Heart left ventricle (tissue), 16 donors: ENCODE results near the gene LZTS3. TPM values are rescaled to one million over a fixed set of nuclear protein-coding genes. Genes with fewer than 3 reads are reported as not detected.

Experiments
- ATAC-seq, 4 donors: fragments of 200-7000 bp; cut with Tn5 transposase; one replicate each; pipeline ENCODE4 v1.9.1; 2020 to 2022; ENCODE audit warnings: moderate library complexity in 4 of 4, mild to moderate bottlenecking in 3 of 4, moderate number of reproducible peaks in 1 of 4
- DNase-seq, 5 donors: peaks; one replicate each; pipeline ENCODE4 v3.0.0-alpha.2; 2020
- H3K27ac ChIP-seq, 12 donors: fragments of 200-600 bp; sonication (generic) in 4 of 12; one replicate each; pipeline versions ENCODE4 v1.5.0 to v1.8.0; 2016 to 2022; ENCODE audit warnings: mild to moderate bottlenecking in 2 of 12
- H3K27me3 ChIP-seq, 9 donors: fragments of 200-600 bp; sonication (generic) in 2 of 9; one replicate each; pipeline versions ENCODE4 v1.5.1 to v1.8.0; 2016 to 2022; ENCODE audit warnings: mild to moderate bottlenecking in 3 of 9
- H3K36me3 ChIP-seq, 9 donors: fragments of 200-600 bp; sonication (generic) in 2 of 9; one replicate each; pipeline versions ENCODE4 v1.5.0 to v1.8.0; 2018 to 2022; ENCODE audit warnings: mild to moderate bottlenecking in 2 of 9
- H3K4me1 ChIP-seq, 12 donors: fragments of 200-600 bp; sonication (generic) in 4 of 12; one replicate each; pipeline versions ENCODE4 v1.5.0 to v1.8.0; 2016 to 2022; ENCODE audit warnings: mild to moderate bottlenecking in 3 of 12
- H3K4me3 ChIP-seq, 12 donors: fragments of 200-600 bp; sonication (generic) in 4 of 12; one replicate each; pipeline versions ENCODE4 v1.5.0 to v1.8.0; 2017 to 2022; ENCODE audit warnings: mild to moderate bottlenecking in 9 of 12, moderate library complexity in 4 of 12
- H3K9me3 ChIP-seq, 12 donors: fragments of 200-600 bp; sonication (generic) in 4 of 12; one replicate each; pipeline versions ENCODE4 v1.5.0 to v1.8.0; 2016 to 2022; ENCODE audit warnings: mild to moderate bottlenecking in 1 of 12
- POLR2A ChIP-seq, 2 donors: fragments of 450-650 bp; IDR thresholded peaks; one replicate each; pipeline ENCODE4 v1.6.1; 2017; ENCODE audit warnings: antibody characterized with exemption in 2 of 2, mild to moderate bottlenecking in 2 of 2, moderate library complexity in 2 of 2
- WGBS, 4 donors: extraction: QIAGEN DNeasy Blood & Tissue Kit in 2 of 4; methylation state at CpG; one replicate each; pipeline versions ENCODE4 v1.1.5 to v1.1.7; 2013 to 2018; 5-methylcytosine and 5-hydroxymethylcytosine counted together
- intact Hi-C, 10 donors: fragments of 100-400 bp; cut with DNase I; formaldehyde crosslinking; loops; one replicate each; pipeline versions ENCODE4 v1.11.1 to v1.14.2; 2022
- polyA plus RNA-seq, 2 donors: library from polyadenylated mRNA; stranded (reverse); fragments of 200-250 nt; gene quantifications; one replicate each; pipeline ENCODE4 v1.2.3, GENCODE V29; 2013
- total RNA-seq, 9 donors: library from RNA; depleted of rRNA in 2 of 9; stranded (reverse); fragments of >200 nt in 2 of 9; fragmentation: NEBNext Ultra II Directional in 3 of 9; extraction: Animal tissue kit (Norgen Biotek cat#: 25700) in 3 of 9; gene quantifications; one replicate each; pipeline versions ENCODE4 v1.1.0 to v1.2.4, GENCODE V29; 2016 to 2023
- TF ChIP-seq, protein P1 (sequence below), 12 donors: fragments of 200-600 bp; sonication (generic) in 4 of 12; IDR thresholded peaks; one replicate each; pipeline versions ENCODE4 v1.5.0 to v1.8.0; 2018 to 2022; ENCODE audit warnings: antibody characterized with exemption in 12 of 12, mild to moderate bottlenecking in 5 of 12
- donor health status: ischemic (EF 13 %, LVEDD 7.1; RV severe dilation, severe dysfunction).
- donor health status: healthy with polysubstance abuse.
- donor health status: DM: no; HTN: yes; CAD: no.
- donor health status: DM: no; HTN: no; CAD: no.
- donor health status: ischemic (EF 25% LVEDD 6.9; RV normal size, moderate dysfunction).
- donor health status: ischemic (EF 25% LVEDD 5.7; RV mildly dilated, moderate dysfunction).
- donor health status: healthy.
- donor health status: DM: yes; HTN: yes; CAD: no.
- donor health status: ischemic (EF 35%, LVEDD 5.7; RV mildly dilated, moderate dysfunction).
- donor health status: nonischemic (EF 11% LVEDD 7.7; RV severe dilation, severe dysfunction).
- donor health status: DM: yes; HTN: yes; CAD: no.
- donor health status: PGD.
- donor health status: ischemic (EF 29% LVEDD 5.4; RV normal size, mild dysfunction).
- donor health status: nonischemic (EF 23%, LVEDD 6.1; RV moderate dilation, normal function).

Gene LZTS3
- total and polyA plus RNA-seq, 11 donors, result 6.8 to 28.4 (median 13.1) TPM

DNA sequence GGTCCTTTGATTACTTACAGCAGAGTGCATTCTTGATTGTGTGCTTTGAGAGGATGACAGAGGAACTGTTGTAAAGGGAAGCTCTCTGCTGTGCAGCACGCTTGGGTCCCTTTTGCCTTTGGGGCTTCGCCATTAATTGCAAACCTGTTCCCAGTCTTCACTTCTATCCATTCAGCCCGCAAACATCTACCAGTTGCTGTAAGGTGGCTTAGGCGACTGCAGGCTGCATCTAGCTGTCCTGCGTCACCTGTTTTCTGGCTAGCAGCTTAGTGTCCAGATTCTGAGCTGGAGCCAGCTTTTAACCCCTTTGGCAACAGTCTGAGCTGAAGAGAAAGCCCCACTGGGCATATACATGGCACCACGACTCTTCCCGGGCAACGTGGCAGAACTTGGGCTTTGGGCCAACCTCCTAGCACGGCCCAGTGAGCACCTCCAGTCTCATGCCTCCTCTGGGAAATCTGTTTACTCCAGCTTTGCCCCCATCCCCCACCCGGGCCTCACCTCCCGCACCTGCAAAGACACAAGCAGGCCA lies 11.2 kb downstream of the LZTS3 start:
- H3K36me3 ChIP-seq, result no peaks in the 10 kb centered on the region
- H3K27me3 ChIP-seq, result peaks cover 0 to 7% (median 0%) of the 10 kb centered on the region in 9 donors
- no peak for TF ChIP-seq POLR2A (IDR thresholded peaks at IDR 0.05)
- TF ChIP-seq, protein P1, sequence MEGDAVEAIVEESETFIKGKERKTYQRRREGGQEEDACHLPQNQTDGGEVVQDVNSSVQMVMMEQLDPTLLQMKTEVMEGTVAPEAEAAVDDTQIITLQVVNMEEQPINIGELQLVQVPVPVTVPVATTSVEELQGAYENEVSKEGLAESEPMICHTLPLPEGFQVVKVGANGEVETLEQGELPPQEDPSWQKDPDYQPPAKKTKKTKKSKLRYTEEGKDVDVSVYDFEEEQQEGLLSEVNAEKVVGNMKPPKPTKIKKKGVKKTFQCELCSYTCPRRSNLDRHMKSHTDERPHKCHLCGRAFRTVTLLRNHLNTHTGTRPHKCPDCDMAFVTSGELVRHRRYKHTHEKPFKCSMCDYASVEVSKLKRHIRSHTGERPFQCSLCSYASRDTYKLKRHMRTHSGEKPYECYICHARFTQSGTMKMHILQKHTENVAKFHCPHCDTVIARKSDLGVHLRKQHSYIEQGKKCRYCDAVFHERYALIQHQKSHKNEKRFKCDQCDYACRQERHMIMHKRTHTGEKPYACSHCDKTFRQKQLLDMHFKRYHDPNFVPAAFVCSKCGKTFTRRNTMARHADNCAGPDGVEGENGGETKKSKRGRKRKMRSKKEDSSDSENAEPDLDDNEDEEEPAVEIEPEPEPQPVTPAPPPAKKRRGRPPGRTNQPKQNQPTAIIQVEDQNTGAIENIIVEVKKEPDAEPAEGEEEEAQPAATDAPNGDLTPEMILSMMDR (IDR thresholded peaks at IDR 0.05), result no peak
- no peak overlapping the region for H3K4me3 ChIP-seq
- 53 to 64% (median 56%) methylated on average over 10 to 11 of the region's 11 CpGs for WGBS, 4 donors
- DNase-seq (peak in 1 of 5 donors; percentile 32), ATAC-seq (no peak)
- H3K9me3 ChIP-seq, result no peaks in the 10 kb centered on the region
- H3K27ac ChIP-seq, result no peak overlapping the region
- intact Hi-C loops, result no loop called here
- peaks cover 8 to 36% (median 28%) of the 10 kb centered on the region in 12 donors for H3K4me1 ChIP-seq

DNA sequence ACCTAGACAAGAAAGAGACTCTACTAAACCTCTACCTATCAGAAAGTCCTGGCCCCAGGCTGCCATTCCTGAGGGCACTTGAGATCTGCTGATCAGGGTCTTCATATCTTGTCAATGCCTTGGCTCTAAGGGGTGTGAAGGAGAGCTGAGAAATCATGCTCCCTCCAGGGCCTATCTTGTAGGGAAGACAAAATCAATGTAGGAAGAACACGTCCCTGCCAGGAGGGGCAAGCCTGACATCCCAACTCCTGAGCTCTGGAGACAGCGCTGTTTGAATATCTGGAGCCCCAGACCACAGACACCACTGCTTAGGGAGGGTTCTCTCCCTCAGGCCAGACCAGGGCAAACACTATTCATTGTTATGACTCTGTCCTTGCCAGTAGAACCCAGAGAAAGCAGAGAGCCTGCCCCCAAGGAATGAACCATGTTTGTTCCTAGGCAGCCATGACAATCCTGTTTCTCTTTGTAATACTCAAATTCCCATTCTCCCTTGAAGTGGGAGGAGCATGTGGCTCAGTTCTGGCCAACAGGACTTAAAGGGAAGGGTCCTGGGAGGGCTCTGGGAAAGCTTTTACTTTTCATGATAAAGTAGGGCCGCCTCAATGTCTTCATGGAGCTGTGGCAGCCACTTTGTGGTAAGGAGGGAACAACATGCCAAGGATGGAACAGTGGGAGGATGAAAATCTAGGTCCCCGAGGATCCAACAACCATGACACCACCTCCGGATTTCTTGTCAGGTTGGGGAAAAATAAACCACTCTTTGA lies 11.9 kb downstream of the LZTS3 start:
- intact Hi-C loops, result no loop called here
- 61 to 75% (median 67%) methylated on average over 5 of the region's 5 CpGs for WGBS, 4 donors
- no peaks in the 10 kb centered on the region for H3K36me3 ChIP-seq
- H3K27me3 ChIP-seq, result peaks cover 0 to 2% (median 0%) of the 10 kb centered on the region in 9 donors
- H3K9me3 ChIP-seq, result no peaks in the 10 kb centered on the region
- TF ChIP-seq POLR2A (IDR thresholded peaks at IDR 0.05), result no peak
- TF ChIP-seq, protein P1 (IDR thresholded peaks at IDR 0.05), result no peak
- H3K4me1 ChIP-seq, result peaks cover 8 to 42% (median 33%) of the 10 kb centered on the region in 12 donors
- no peak overlapping the region for H3K27ac ChIP-seq
- no peak for ATAC-seq
- DNase-seq, result no peak
- H3K4me3 ChIP-seq, result no peak overlapping the region

DNA sequence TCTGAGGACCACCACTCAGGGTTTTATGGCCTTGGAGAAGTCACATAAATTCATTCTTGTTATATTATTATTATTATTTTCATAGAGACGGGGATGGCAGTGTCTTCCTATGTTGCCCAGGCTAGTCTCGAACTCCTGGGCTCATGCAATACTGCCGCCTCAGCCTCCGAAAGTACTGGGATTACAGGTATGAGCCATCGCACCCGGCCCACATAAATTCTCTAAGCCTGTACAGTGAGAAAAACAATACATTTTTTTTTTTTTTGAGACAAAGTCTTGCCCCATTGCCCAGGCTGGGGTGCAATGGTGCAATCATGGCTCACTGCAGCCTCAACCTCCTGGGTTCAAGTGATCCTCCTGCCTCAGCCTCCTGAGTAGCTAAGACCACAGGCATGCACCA lies 12.9 kb downstream of the LZTS3 start:
- 93 to 97% (median 95%) methylated on average over 6 of the region's 6 CpGs for WGBS, 4 donors
- intact Hi-C loops, result no loop called here
- ATAC-seq, result no peak

More for the DNA sequence above, 12.9 kb downstream of the LZTS3 start:
- Histone ChIP-seq H3K4me1 (peaks cover 8 to 45% (median 33%) of the 10 kb centered on the region in 12 donors), H3K36me3 (peaks cover 0 to 10% (median under 1%) of the 10 kb centered on the region in 9 donors), H3K27ac (peak overlapping the region in 10 of 12 donors; percentile 84 to 93 (median 90)), H3K27me3 (no peaks in the 10 kb centered on the region), H3K4me3 (peak overlapping the region in 9 of 12 donors; percentile 63 to 100 (median 82)), H3K9me3 (no peaks in the 10 kb centered on the region)
- no peak for DNase-seq
- TF ChIP-seq, protein P1 (IDR thresholded peaks at IDR 0.05), result no peak
- no peak for TF ChIP-seq POLR2A (IDR thresholded peaks at IDR 0.05)
